ENCODE data around the gene PRKCE.
A peak's percentile ranks its signal among the peaks of the same experiment; 100 is the strongest.

Gene PRKCE

GRCh38 chr2:45992741-45993475 is 341.4 kb downstream of the PRKCE start:
- Histone ChIP-seq H2AK5ac (ENCODE audit: low read length, severe bottlenecking) (no peak overlapping the region), H4K8ac (ENCODE audit: low read length) (no peak overlapping the region), H3K27ac (ENCODE audit: low read length, poor library complexity, severe bottlenecking) (no peak overlapping the region), H2BK120ac (ENCODE audit: low read depth, low read length) (no peak overlapping the region), H2BK12ac (ENCODE audit: low read length in 2 of 2) (peak overlapping the region in 1 of 2 experiments; percentile 77), H3K36me3 (ENCODE audit: control insufficient read depth in 1 of 2, insufficient read depth in 2 of 2, low read depth in 1 of 2, low read length in 2 of 2) (peaks cover 0 to 25% of the 10 kb centered on the region in 2 experiments), H3K27me3 (ENCODE audit: control insufficient read depth in 1 of 2, insufficient read depth in 1 of 2, low read length in 2 of 2) (no peaks in the 10 kb centered on the region), H3K18ac (ENCODE audit: low read depth in 1 of 2, low read length in 2 of 2) (peak overlapping the region in 1 of 2 experiments; percentile 61), H3K9me3 (ENCODE audit: control insufficient read depth, low read length) (no peaks in the 10 kb centered on the region), H4K91ac (ENCODE audit: low read length) (no peak overlapping the region), H3K4me2 (ENCODE audit: low read length, poor library complexity, severe bottlenecking) (no peak overlapping the region), H3K4me3 (ENCODE audit: insufficient read depth in 1 of 2, low read depth in 1 of 2, low read length in 2 of 2) (no peak overlapping the region), H2BK5ac (ENCODE audit: low read depth, low read length, poor library complexity, severe bottlenecking) (no peak overlapping the region), H3K4me1 (ENCODE audit: control insufficient read depth, insufficient read depth, low read depth, low read length) (peaks cover 2% of the 10 kb centered on the region), H3K79me1 (replicated peaks; ENCODE audit: low read length, poor library complexity, severe bottlenecking) (no peaks in the 10 kb centered on the region), H2AFZ (ENCODE audit: low read depth, low read length) (no peak overlapping the region), H3K23ac (ENCODE audit: low read length in 2 of 2) (no peak overlapping the region), H2BK15ac (ENCODE audit: low read depth, poor library complexity, severe bottlenecking) (no peak overlapping the region), H3K4ac (ENCODE audit: low read depth in 1 of 2, low read length in 2 of 2) (no peak overlapping the region), H3K14ac (ENCODE audit: low read length in 2 of 2) (no peak overlapping the region), H3K9ac (ENCODE audit: low read length) (peak overlapping the region; percentile 73)
- DNase-seq, result no peak
- WGBS, result 85% methylated on average over 5 of the region's 7 CpGs

DNA sequence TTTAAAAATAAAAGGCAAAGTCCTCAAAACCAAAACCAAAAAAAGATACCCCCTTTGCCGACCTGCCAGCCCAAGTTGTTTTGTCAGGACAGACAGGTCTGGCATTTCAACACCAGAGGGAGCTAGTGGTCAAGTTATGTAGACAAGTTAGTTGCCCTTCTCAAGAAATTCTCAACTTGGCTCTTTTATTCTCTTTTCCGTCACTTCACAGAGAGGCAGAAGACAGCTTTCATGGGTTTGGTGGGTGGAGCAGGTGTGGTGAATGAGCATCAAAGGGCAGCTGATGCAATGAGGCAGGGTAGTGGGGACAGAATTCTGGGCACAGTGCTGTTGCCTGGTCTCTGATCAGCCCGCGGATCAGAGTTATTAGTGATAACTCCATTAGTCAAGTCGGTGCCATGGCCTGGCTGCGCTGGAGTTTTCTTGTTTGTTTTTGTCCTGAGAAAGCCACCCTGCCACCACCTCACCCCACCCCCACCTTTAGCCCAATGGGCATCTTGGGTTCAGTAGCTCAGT is 342.1 kb downstream of the PRKCE start:
- Histone ChIP-seq H2BK5ac (ENCODE audit: low read depth, low read length, poor library complexity, severe bottlenecking) (no peak overlapping the region), H3K36me3 (ENCODE audit: control insufficient read depth in 1 of 2, insufficient read depth in 2 of 2, low read depth in 1 of 2, low read length in 2 of 2) (peaks cover 0 to 18% of the 10 kb centered on the region in 2 experiments), H2AK5ac (ENCODE audit: low read length, severe bottlenecking) (peak overlapping the region; percentile 35)

DNA sequence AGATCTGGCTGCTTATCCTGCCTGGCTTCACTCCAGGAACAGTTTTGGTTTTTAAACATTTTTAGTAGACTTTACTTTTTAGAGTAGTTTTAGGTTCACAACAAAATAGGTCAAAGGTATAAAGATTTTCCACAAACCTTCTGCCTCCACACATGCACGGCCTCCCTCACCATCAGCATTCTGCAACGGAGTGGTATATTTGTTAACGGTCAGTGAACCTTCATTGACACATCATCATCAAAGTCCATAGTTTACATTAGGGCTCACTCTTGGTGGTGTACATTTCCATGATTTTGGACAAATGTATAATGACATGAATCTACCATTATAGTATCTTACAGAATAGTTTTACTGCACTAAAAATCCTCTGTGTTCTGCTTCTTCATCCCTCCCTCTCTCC is 342.6 kb downstream of the PRKCE start:
- Histone ChIP-seq H3K4me1 (ENCODE audit: control insufficient read depth, insufficient read depth, low read depth, low read length) (peaks cover 2% of the 10 kb centered on the region), H2AK5ac (ENCODE audit: low read length, severe bottlenecking) (no peak overlapping the region), H3K9ac (ENCODE audit: low read length) (no peak overlapping the region), H2BK5ac (ENCODE audit: low read depth, low read length, poor library complexity, severe bottlenecking) (no peak overlapping the region), H2BK120ac (ENCODE audit: low read depth, low read length) (no peak overlapping the region), H3K36me3 (ENCODE audit: control insufficient read depth in 1 of 2, insufficient read depth in 2 of 2, low read depth in 1 of 2, low read length in 2 of 2) (peaks cover 0 to 13% of the 10 kb centered on the region in 2 experiments), H3K4ac (ENCODE audit: low read depth in 1 of 2, low read length in 2 of 2) (no peak overlapping the region), H3K4me3 (ENCODE audit: insufficient read depth in 1 of 2, low read depth in 1 of 2, low read length in 2 of 2) (no peak overlapping the region), H2BK12ac (ENCODE audit: low read length in 2 of 2) (no peak overlapping the region), H3K79me1 (replicated peaks; ENCODE audit: low read length, poor library complexity, severe bottlenecking) (no peaks in the 10 kb centered on the region), H2AFZ (ENCODE audit: low read depth, low read length) (no peak overlapping the region), H4K91ac (ENCODE audit: low read length) (no peak overlapping the region), H3K18ac (ENCODE audit: low read depth in 1 of 2, low read length in 2 of 2) (no peak overlapping the region), H3K9me3 (ENCODE audit: control insufficient read depth, low read length) (no peaks in the 10 kb centered on the region), H3K14ac (ENCODE audit: low read length in 2 of 2) (no peak overlapping the region), H2BK15ac (ENCODE audit: low read depth, poor library complexity, severe bottlenecking) (no peak overlapping the region), H3K23ac (ENCODE audit: low read length in 2 of 2) (no peak overlapping the region), H3K27ac (ENCODE audit: low read length, poor library complexity, severe bottlenecking) (no peak overlapping the region), H3K4me2 (ENCODE audit: low read length, poor library complexity, severe bottlenecking) (no peak overlapping the region), H3K27me3 (ENCODE audit: control insufficient read depth in 1 of 2, insufficient read depth in 1 of 2, low read length in 2 of 2) (no peaks in the 10 kb centered on the region), H4K8ac (ENCODE audit: low read length) (no peak overlapping the region)
- DNase-seq, result no peak
- WGBS, result 100% methylated on average over 2 of the region's 3 CpGs

More for the DNA sequence above, 342.1 kb downstream of the PRKCE start:
- no peak overlapping the region for H4K91ac ChIP-seq (ENCODE audit: low read length)
- no peak overlapping the region for H3K4me3 ChIP-seq (ENCODE audit: insufficient read depth in 1 of 2, low read depth in 1 of 2, low read length in 2 of 2)
- no peak overlapping the region for H3K27ac ChIP-seq (ENCODE audit: low read length, poor library complexity, severe bottlenecking)
- no peak overlapping the region for H3K4me2 ChIP-seq (ENCODE audit: low read length, poor library complexity, severe bottlenecking)
- no peaks in the 10 kb centered on the region for H3K79me1 ChIP-seq (replicated peaks; ENCODE audit: low read length, poor library complexity, severe bottlenecking)
- no peak overlapping the region for H3K14ac ChIP-seq (ENCODE audit: low read length in 2 of 2)
- H3K23ac ChIP-seq (ENCODE audit: low read length in 2 of 2), result no peak overlapping the region
- no peak overlapping the region for H2AFZ ChIP-seq (ENCODE audit: low read depth, low read length)
- no peak overlapping the region for H4K8ac ChIP-seq (ENCODE audit: low read length)
- H2BK120ac ChIP-seq (ENCODE audit: low read depth, low read length), result no peak overlapping the region
- WGBS, result 73% methylated on average over 6 of the region's 6 CpGs
- peak; percentile 76 for DNase-seq
- H3K4me1 ChIP-seq (ENCODE audit: control insufficient read depth, insufficient read depth, low read depth, low read length), result peaks cover 2% of the 10 kb centered on the region
- no peak overlapping the region for H2BK15ac ChIP-seq (ENCODE audit: low read depth, poor library complexity, severe bottlenecking)
- H2BK12ac ChIP-seq (ENCODE audit: low read length in 2 of 2), result peak overlapping the region; percentile 9 to 93
- peak overlapping the region in 1 of 2 experiments; percentile 78 for H3K18ac ChIP-seq (ENCODE audit: low read depth in 1 of 2, low read length in 2 of 2)
- no peak overlapping the region for H3K9ac ChIP-seq (ENCODE audit: low read length)
- no peak overlapping the region for H3K4ac ChIP-seq (ENCODE audit: low read depth in 1 of 2, low read length in 2 of 2)
- no peaks in the 10 kb centered on the region for H3K9me3 ChIP-seq (ENCODE audit: control insufficient read depth, low read length)
- H3K27me3 ChIP-seq (ENCODE audit: control insufficient read depth in 1 of 2, insufficient read depth in 1 of 2, low read length in 2 of 2), result no peaks in the 10 kb centered on the region

- no peak overlapping the region for H3K9ac ChIP-seq (ENCODE audit: low read length)
- 96% methylated on average over 5 of the region's 5 CpGs for WGBS
- no peak overlapping the region for H3K4me3 ChIP-seq (ENCODE audit: insufficient read depth in 1 of 2, low read depth in 1 of 2, low read length in 2 of 2)
Measured at GRCh38 chr2:46000660-46001059, 349.2 kb downstream of the PRKCE start.

More at GRCh38 chr2:46000660-46001059, 349.2 kb downstream of the PRKCE start:
- Histone ChIP-seq H4K8ac (ENCODE audit: low read length) (no peak overlapping the region), H3K79me1 (replicated peaks; ENCODE audit: low read length, poor library complexity, severe bottlenecking) (no peaks in the 10 kb centered on the region), H3K18ac (ENCODE audit: low read depth in 1 of 2, low read length in 2 of 2) (no peak overlapping the region), H3K4ac (ENCODE audit: low read depth in 1 of 2, low read length in 2 of 2) (no peak overlapping the region), H3K9me3 (ENCODE audit: control insufficient read depth, low read length) (no peaks in the 10 kb centered on the region), H2BK120ac (ENCODE audit: low read depth, low read length) (peak overlapping the region; percentile 66), H3K27me3 (ENCODE audit: control insufficient read depth in 1 of 2, insufficient read depth in 1 of 2, low read length in 2 of 2) (no peaks in the 10 kb centered on the region), H3K23ac (ENCODE audit: low read length in 2 of 2) (no peak overlapping the region), H2AFZ (ENCODE audit: low read depth, low read length) (no peak overlapping the region), H2BK15ac (ENCODE audit: low read depth, poor library complexity, severe bottlenecking) (no peak overlapping the region), H2AK5ac (ENCODE audit: low read length, severe bottlenecking) (no peak overlapping the region), H2BK5ac (ENCODE audit: low read depth, low read length, poor library complexity, severe bottlenecking) (no peak overlapping the region), H4K91ac (ENCODE audit: low read length) (peak overlapping the region; percentile 9), H3K14ac (ENCODE audit: low read length in 2 of 2) (no peak overlapping the region), H3K4me2 (ENCODE audit: low read length, poor library complexity, severe bottlenecking) (no peak overlapping the region), H3K4me1 (ENCODE audit: control insufficient read depth, insufficient read depth, low read depth, low read length) (no peaks in the 10 kb centered on the region), H2BK12ac (ENCODE audit: low read length in 2 of 2) (no peak overlapping the region), H3K27ac (ENCODE audit: low read length, poor library complexity, severe bottlenecking) (no peak overlapping the region), H3K36me3 (ENCODE audit: control insufficient read depth in 1 of 2, insufficient read depth in 2 of 2, low read depth in 1 of 2, low read length in 2 of 2) (peaks cover 0 to 45% of the 10 kb centered on the region in 2 experiments)
- no peak for DNase-seq

All from mesenchymal stem cell (in vitro differentiated cells and primary cell).